ENCODE measurements around the gene FNDC11. TPM values are rescaled to one million over a fixed set of nuclear protein-coding genes. Genes with fewer than 3 reads are reported as not detected.

The FNDC11 gene
- total RNA-seq, 4 donors from 2014 or later: not detected

GRCh38 chr20:63566395-63567135, 12.6 kb downstream of the FNDC11 start:
- DNase-seq: no peak
- Histone ChIP-seq H3K4me1 (peaks cover 0 to 4% (median 0%) of the 10 kb centered on the region in 4 donors), H3K36me3 (peaks cover 0 to 5% (median 2%) of the 10 kb centered on the region in 4 donors), H3K27me3 (no peaks in the 10 kb centered on the region), H3K4me3 (no peak overlapping the region), H3K27ac (peak overlapping the region in 1 of 4 donors; percentile 72), H3K9me3 (no peaks in the 10 kb centered on the region)
- 90% methylated on average over 45 of the region's 46 CpGs; no CpG with 5 or more reads in 1 of the 2 donors for WGBS, 2 donors (ENCODE audit: low coverage in 1 of 2)
- no peak for TF ChIP-seq POLR2A (IDR thresholded peaks at IDR 0.05)
- no peak for TF ChIP-seq CTCF (IDR thresholded peaks at IDR 0.05)
- TF ChIP-seq EP300 (IDR thresholded peaks at IDR 0.05; ENCODE audit: low read depth): no peak
- TF ChIP-seq POLR2AphosphoS5 (IDR thresholded peaks at IDR 0.05): no peak
- in situ Hi-C loops (cut with MboI; ENCODE audit: low pct_ligation_motif_present in 1 of 4, low pct_unique_long_range_greater_than_20kb in 1 of 4, low sequenced_read_pairs in 3 of 4): no loop called here
- intact Hi-C loops (cut with DNase I; ENCODE audit: low total_unique reads): no loop called here

- Histone ChIP-seq H3K27me3 (no peaks in the 10 kb centered on the region), H3K36me3 (peaks cover 0 to 5% (median 2%) of the 10 kb centered on the region in 4 donors), H3K4me3 (no peak overlapping the region), H3K4me1 (peaks cover 0 to 4% (median 0%) of the 10 kb centered on the region in 4 donors), H3K27ac (peak overlapping the region in 1 of 4 donors; percentile 72), H3K9me3 (no peaks in the 10 kb centered on the region)
- in situ Hi-C loops (cut with MboI; ENCODE audit: low pct_ligation_motif_present in 1 of 4, low pct_unique_long_range_greater_than_20kb in 1 of 4, low sequenced_read_pairs in 3 of 4) (no loop called here), intact Hi-C loops (cut with DNase I; ENCODE audit: low total_unique reads) (no loop called here)
- WGBS, 2 donors (ENCODE audit: low coverage in 1 of 2): 86% methylated on average over 22 of the region's 22 CpGs; no CpG with 5 or more reads in 1 of the 2 donors
- TF ChIP-seq EP300 (IDR thresholded peaks at IDR 0.05; ENCODE audit: low read depth) (no peak), POLR2AphosphoS5 (IDR thresholded peaks at IDR 0.05) (no peak), POLR2A (IDR thresholded peaks at IDR 0.05) (no peak), CTCF (IDR thresholded peaks at IDR 0.05) (no peak)
- DNase-seq: no peak
Observed at GRCh38 chr20:63567136-63567385, 13.1 kb downstream of the FNDC11 start.

GRCh38 chr20:63567386-63568169, 13.6 kb downstream of the FNDC11 start:
- TF ChIP-seq POLR2A (IDR thresholded peaks at IDR 0.05): no peak
- H3K27ac ChIP-seq: peak overlapping the region; percentile 14 to 72 (median 33)
- peaks cover 0 to under 1% (median 0%) of the 10 kb centered on the region in 4 donors for H3K36me3 ChIP-seq
- 61% methylated on average over 29 of the region's 37 CpGs; no CpG with 5 or more reads in 1 of the 2 donors for WGBS, 2 donors (ENCODE audit: low coverage in 1 of 2)
- H3K27me3 ChIP-seq: no peaks in the 10 kb centered on the region
- intact Hi-C loops (cut with DNase I; ENCODE audit: low total_unique reads) (no loop called here), in situ Hi-C loops (cut with MboI; ENCODE audit: low pct_ligation_motif_present in 1 of 4, low pct_unique_long_range_greater_than_20kb in 1 of 4, low sequenced_read_pairs in 3 of 4) (no loop called here)
- DNase-seq: peak; percentile 75
- no peaks in the 10 kb centered on the region for H3K9me3 ChIP-seq
- H3K4me3 ChIP-seq: no peak overlapping the region
- H3K4me1 ChIP-seq: peaks cover 0 to 4% (median 0%) of the 10 kb centered on the region in 4 donors

GRCh38 chr20:63568170-63568981, 14.4 kb downstream of the FNDC11 start:
- TF ChIP-seq EP300 (IDR thresholded peaks at IDR 0.05; ENCODE audit: low read depth) (no peak), POLR2AphosphoS5 (IDR thresholded peaks at IDR 0.05) (no peak), CTCF (IDR thresholded peaks at IDR 0.05) (no peak), POLR2A (IDR thresholded peaks at IDR 0.05) (no peak)
- intact Hi-C loops (cut with DNase I; ENCODE audit: low total_unique reads): no loop called here
- DNase-seq: no peak
- Histone ChIP-seq H3K4me1 (peaks cover 3 to 12% (median 7%) of the 10 kb centered on the region in 4 donors), H3K9me3 (no peaks in the 10 kb centered on the region), H3K36me3 (no peaks in the 10 kb centered on the region), H3K4me3 (no peak overlapping the region), H3K27ac (peak overlapping the region; percentile 14 to 72 (median 33)), H3K27me3 (no peaks in the 10 kb centered on the region)
- in situ Hi-C loops (cut with MboI; ENCODE audit: low pct_ligation_motif_present in 1 of 4, low pct_unique_long_range_greater_than_20kb in 1 of 4, low sequenced_read_pairs in 3 of 4): no loop called here
- 67% methylated on average over 37 of the region's 43 CpGs; no CpG with 5 or more reads in 1 of the 2 donors for WGBS, 2 donors (ENCODE audit: low coverage in 1 of 2)

Measured in transverse colon (tissue), 4 donors.